ENCODE results near the gene CCDC73.

DNA sequence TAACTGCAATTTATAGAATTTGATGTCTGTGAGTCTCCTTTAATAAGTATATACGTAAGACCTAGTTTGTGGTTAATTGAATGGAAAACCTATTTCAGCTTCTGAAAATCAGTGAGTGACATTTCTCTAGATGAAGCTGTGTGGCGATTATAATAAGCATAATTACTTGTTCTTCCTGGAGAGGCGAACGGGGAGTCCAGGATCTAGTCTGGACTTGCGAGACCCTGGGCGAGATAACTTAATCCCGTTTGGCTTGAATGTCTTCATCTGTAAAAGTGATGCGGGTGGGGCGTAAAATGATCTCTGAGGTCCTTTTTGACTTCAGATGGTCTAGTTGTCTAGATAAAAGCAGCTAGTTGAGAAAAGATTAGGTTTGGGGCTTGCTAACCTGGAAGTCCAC is 36.3 kb upstream of the CCDC73 start:
- TF ChIP-seq, protein P1, sequence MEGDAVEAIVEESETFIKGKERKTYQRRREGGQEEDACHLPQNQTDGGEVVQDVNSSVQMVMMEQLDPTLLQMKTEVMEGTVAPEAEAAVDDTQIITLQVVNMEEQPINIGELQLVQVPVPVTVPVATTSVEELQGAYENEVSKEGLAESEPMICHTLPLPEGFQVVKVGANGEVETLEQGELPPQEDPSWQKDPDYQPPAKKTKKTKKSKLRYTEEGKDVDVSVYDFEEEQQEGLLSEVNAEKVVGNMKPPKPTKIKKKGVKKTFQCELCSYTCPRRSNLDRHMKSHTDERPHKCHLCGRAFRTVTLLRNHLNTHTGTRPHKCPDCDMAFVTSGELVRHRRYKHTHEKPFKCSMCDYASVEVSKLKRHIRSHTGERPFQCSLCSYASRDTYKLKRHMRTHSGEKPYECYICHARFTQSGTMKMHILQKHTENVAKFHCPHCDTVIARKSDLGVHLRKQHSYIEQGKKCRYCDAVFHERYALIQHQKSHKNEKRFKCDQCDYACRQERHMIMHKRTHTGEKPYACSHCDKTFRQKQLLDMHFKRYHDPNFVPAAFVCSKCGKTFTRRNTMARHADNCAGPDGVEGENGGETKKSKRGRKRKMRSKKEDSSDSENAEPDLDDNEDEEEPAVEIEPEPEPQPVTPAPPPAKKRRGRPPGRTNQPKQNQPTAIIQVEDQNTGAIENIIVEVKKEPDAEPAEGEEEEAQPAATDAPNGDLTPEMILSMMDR (IDR thresholded peaks at IDR 0.05; ENCODE audit: low read depth, low read length, missing input control) = no peak
- no peak for TF ChIP-seq SP1 (IDR thresholded peaks at IDR 0.05)
- no peak for TF ChIP-seq GABPA (IDR thresholded peaks at IDR 0.05 in 1 of 2, conservative IDR thresholded peaks at IDR 0.05 in 1 of 2)
- no peak for TF ChIP-seq YY1 (IDR thresholded peaks at IDR 0.05)
- TF ChIP-seq, protein P2, sequence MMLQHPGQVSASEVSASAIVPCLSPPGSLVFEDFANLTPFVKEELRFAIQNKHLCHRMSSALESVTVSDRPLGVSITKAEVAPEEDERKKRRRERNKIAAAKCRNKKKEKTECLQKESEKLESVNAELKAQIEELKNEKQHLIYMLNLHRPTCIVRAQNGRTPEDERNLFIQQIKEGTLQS (IDR thresholded peaks at IDR 0.05) = no peak
- TF ChIP-seq, protein P3, sequence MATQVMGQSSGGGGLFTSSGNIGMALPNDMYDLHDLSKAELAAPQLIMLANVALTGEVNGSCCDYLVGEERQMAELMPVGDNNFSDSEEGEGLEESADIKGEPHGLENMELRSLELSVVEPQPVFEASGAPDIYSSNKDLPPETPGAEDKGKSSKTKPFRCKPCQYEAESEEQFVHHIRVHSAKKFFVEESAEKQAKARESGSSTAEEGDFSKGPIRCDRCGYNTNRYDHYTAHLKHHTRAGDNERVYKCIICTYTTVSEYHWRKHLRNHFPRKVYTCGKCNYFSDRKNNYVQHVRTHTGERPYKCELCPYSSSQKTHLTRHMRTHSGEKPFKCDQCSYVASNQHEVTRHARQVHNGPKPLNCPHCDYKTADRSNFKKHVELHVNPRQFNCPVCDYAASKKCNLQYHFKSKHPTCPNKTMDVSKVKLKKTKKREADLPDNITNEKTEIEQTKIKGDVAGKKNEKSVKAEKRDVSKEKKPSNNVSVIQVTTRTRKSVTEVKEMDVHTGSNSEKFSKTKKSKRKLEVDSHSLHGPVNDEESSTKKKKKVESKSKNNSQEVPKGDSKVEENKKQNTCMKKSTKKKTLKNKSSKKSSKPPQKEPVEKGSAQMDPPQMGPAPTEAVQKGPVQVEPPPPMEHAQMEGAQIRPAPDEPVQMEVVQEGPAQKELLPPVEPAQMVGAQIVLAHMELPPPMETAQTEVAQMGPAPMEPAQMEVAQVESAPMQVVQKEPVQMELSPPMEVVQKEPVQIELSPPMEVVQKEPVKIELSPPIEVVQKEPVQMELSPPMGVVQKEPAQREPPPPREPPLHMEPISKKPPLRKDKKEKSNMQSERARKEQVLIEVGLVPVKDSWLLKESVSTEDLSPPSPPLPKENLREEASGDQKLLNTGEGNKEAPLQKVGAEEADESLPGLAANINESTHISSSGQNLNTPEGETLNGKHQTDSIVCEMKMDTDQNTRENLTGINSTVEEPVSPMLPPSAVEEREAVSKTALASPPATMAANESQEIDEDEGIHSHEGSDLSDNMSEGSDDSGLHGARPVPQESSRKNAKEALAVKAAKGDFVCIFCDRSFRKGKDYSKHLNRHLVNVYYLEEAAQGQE (IDR thresholded peaks at IDR 0.05) = no peak
- TF ChIP-seq RAD21 (IDR thresholded peaks at IDR 0.05) = no peak
- TF ChIP-seq JUND (IDR thresholded peaks at IDR 0.05) = no peak
- TF ChIP-seq TAF1 (conservative IDR thresholded peaks at IDR 0.05) = no peak
- no peak for TF ChIP-seq EGR1 (IDR thresholded peaks at IDR 0.05; ENCODE audit: low read depth in 2 of 2)
